Astrocyte of the cerebellum (primary cell): ENCODE measurements around the gene SLC25A25.

Experiments
- DNase-seq: peaks from one replicate; pipeline ENCODE4 v3.0.0-alpha.2; 2011; ENCODE audit warnings: low read depth
- H3K4me3 ChIP-seq: 2 replicates; pipeline ENCODE4 v1.5.1; 2011; ENCODE audit warnings: mild to moderate bottlenecking, low read depth, low read length, moderate library complexity
- CTCF ChIP-seq: IDR thresholded peaks from 2 replicates; pipeline ENCODE4 v1.5.1; 2012; ENCODE audit warnings: low read length, low read depth, moderate library complexity, mild to moderate bottlenecking; ENCODE audit errors: missing control alignments
- in situ Hi-C: cut with HindIII; loops from 2 replicates; pipeline ENCODE4 v1.10.0; 2017; ENCODE audit warnings: low sequenced_read_pairs

Gene SLC25A25

GRCh38 chr9:128151309-128152132 is 83.5 kb downstream of the SLC25A25 start:
- H3K4me3 ChIP-seq, result no peak overlapping the region
- TF ChIP-seq CTCF, result no peak
- DNase-seq, result no peak
- in situ Hi-C loops, result no loop called here

GRCh38 chr9:128152133-128153059 is 84.4 kb downstream of the SLC25A25 start:
- in situ Hi-C loops, result no loop called here
- H3K4me3 ChIP-seq, result no peak overlapping the region
- DNase-seq, result no peak
- no peak for TF ChIP-seq CTCF

DNA sequence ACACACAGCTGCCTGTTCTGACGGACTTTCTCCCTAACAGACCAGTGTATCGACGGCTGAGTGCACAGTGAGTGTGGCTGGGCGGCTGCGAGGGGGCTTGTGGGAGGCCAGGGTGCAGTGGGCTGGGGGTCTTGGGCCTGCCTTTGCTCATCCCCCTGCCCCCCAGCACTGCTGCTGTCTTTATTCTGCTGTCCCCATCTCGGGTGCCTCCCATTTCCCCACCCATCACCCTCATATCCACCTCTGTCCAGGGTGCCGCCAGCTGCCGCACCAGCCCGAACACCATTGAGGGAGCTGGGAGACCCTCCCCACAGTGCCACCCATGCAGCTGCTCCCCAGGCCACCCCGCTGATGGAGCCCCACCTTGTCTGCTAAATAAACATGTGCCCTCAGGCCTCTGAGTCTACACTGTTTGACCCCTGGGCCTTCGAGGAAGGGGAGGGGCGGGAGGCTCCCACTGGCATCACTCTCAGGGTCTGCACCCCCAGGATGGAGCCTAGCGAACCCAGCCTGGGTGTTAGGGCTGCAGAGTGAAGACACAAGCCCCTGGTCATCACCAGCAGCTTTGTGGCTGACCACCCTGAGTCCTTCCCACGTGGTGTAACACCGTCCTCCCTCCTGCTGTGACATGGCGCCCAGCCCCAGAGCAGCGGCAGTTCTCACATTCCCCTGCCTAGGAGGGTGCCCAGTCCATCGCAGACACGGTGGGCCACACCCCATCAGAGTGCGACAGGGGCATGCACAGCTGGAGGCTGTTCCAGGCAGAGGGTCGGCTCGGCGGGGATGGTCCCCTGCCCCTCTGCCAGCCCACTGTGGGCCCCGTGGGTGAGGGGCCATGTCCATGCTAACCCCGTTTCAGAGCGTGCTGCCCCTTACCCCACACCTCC is 85.3 kb downstream of the SLC25A25 start:
- in situ Hi-C loops, result no loop called here
- no peak overlapping the region for H3K4me3 ChIP-seq
- no peak for TF ChIP-seq CTCF
- DNase-seq, result no peak

DNA sequence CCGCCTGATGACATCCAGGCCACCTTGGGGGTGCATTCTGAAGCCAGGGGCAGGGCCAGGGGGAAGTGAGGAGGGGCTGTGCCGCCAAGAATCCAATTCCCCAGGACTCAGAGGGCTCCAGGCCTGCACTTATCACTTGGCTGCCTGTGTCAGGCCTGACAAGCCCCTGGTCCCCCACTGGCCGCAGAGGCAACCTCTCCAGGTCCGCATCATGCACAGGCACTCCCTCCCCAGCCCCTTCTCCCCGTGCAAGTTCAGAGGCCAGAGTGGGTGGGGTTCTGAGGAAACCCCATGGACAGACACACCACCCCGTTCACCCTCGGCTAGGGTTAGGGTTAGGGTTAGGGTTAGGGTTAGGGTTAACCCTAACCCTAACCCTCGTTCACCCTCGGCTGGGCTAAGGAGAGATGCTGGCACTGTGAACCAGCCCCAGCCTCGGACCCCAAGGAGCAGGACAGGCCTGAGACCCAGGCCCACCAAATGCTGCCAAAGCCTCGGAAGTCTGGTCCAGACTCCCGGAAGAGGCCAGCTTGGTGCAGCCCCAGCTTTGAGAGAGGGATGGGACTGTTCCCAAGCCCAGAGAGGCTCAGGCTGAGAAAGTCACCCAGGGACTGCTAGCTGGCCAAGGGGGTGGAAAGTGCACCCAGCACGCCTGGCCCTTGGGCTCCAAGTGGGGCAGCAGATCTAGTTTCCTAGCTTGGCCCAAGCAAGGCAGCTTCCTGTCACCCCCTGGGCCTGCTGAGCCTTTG is 86.1 kb downstream of the SLC25A25 start:
- no peak for DNase-seq
- H3K4me3 ChIP-seq, result no peak overlapping the region
- in situ Hi-C loops, result no loop called here
- TF ChIP-seq CTCF, result no peak

DNA sequence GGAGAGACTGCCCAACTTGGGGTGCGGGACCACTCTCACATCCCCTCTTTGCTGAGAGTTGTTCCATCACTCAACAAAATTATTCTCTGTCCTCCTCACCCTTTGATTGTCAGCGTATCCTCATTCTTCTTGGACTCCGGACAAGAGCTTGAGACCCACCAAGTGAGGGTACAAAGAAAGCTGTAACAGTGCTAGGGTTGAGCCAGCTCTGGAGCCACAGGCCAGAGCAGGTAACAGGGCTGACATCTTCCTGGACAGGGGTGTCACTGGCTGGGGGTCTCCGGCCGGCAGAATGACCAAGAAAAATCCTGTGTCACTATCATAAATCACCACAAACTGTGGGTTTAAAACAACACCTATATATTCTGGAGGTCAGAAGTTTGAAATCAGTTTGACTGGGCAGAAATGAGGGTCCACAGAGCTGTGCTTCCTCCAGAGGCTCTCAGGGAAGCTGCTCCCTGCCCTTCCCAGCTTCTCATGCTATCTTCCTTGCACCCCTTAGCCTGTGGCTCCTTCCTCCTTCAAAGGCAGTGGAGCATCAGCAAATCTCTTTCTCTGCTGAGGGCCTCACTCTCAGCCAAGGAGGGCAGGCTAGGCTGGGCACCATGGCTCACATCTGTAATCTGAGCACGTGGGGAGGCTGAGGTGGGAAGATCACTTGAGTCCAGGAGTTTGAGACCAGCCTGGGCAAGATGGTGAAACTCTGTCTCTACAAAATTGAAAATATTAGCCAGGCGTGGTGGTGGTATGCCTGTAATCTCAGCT is 87.9 kb downstream of the SLC25A25 start:
- no peak overlapping the region for H3K4me3 ChIP-seq
- in situ Hi-C loops, result no loop called here
- no peak for TF ChIP-seq CTCF
- no peak for DNase-seq
